ENCODE measurements around the gene TMSB10. TPM values are rescaled to one million over a fixed set of nuclear protein-coding genes. Genes with fewer than 3 reads are reported as not detected.
"Not testable (repeated sequence)": the region's sequence is repeated elsewhere in the genome, so short reads cannot be mapped to it uniquely, and the experiment has no call there.

TMSB10 gene
- total and polyA plus RNA-seq, 4 donors, result 225 to 518 (median 256) TPM

- WGBS, result 93% methylated on average over 7 of the region's 7 CpGs
- H3K9me3 ChIP-seq (ENCODE audit: control insufficient read depth in 4 of 4, low read length in 3 of 4), result no peaks in the 10 kb centered on the region
- DNase-seq (ENCODE audit: low spot score), result no peak
Measured at GRCh38 chr2:84874381-84875212, 30.9 kb upstream of the TMSB10 start.

GRCh38 chr2:84875213-84875560, 30.3 kb upstream of the TMSB10 start:
- no peak overlapping the region for H3K27ac ChIP-seq (ENCODE audit: low read depth in 1 of 2, low read length in 2 of 2)
- DNase-seq (ENCODE audit: low spot score), result no peak
- H3K9me3 ChIP-seq (ENCODE audit: control insufficient read depth in 4 of 4, low read length in 3 of 4), result no peaks in the 10 kb centered on the region
- WGBS, result 76% methylated on average over 4 of the region's 4 CpGs
- TF ChIP-seq SP1 (IDR thresholded peaks at IDR 0.05) (no peak), RAD21 (IDR thresholded peaks at IDR 0.05) (no peak), YY1 (IDR thresholded peaks at IDR 0.05) (no peak), HNF4A (conservative IDR thresholded peaks at IDR 0.05) (no peak), CTCF (IDR thresholded peaks at IDR 0.05; ENCODE audit: low read depth, low read length, missing input control) (no peak), ATF3 (IDR thresholded peaks at IDR 0.05) (no peak), FOXA2 (IDR thresholded peaks at IDR 0.05) (no peak), REST (IDR thresholded peaks at IDR 0.05) (no peak), TAF1 (conservative IDR thresholded peaks at IDR 0.05) (no peak), HNF4G (IDR thresholded peaks at IDR 0.05) (no peak), RXRA (IDR thresholded peaks at IDR 0.05) (no peak)
- H3K9ac ChIP-seq (ENCODE audit: low read depth in 1 of 2, low read length in 2 of 2), result no peak overlapping the region
- H3K27me3 ChIP-seq (ENCODE audit: control insufficient read depth in 4 of 4, insufficient read depth in 4 of 4, low read length in 3 of 4), result no peaks in the 10 kb centered on the region
- H3K4me1 ChIP-seq (ENCODE audit: control insufficient read depth in 4 of 4, insufficient read depth in 4 of 4, low read length in 3 of 4), result peaks cover 0 to 13% (median 8%) of the 10 kb centered on the region in 4 donors
- H3K36me3 ChIP-seq (ENCODE audit: control insufficient read depth in 4 of 4, insufficient read depth in 3 of 4, low read depth in 1 of 4, low read length in 3 of 4), result no peaks in the 10 kb centered on the region
- H3K4me3 ChIP-seq (ENCODE audit: low read depth in 1 of 3, low read length in 3 of 3), result no peak overlapping the region

More at GRCh38 chr2:84874381-84875212, 30.9 kb upstream of the TMSB10 start:
- H3K4me1 ChIP-seq (ENCODE audit: control insufficient read depth in 4 of 4, insufficient read depth in 4 of 4, low read length in 3 of 4), result peaks cover 0 to 8% (median 4%) of the 10 kb centered on the region in 4 donors
- no peak overlapping the region for H3K4me3 ChIP-seq (ENCODE audit: low read depth in 1 of 3, low read length in 3 of 3)
- no peaks in the 10 kb centered on the region for H3K27me3 ChIP-seq (ENCODE audit: control insufficient read depth in 4 of 4, insufficient read depth in 4 of 4, low read length in 3 of 4)
- no peak for TF ChIP-seq JUND (IDR thresholded peaks at IDR 0.05)
- TF ChIP-seq RAD21 (IDR thresholded peaks at IDR 0.05), result no peak
- TF ChIP-seq REST (IDR thresholded peaks at IDR 0.05), result no peak
- no peak for TF ChIP-seq RXRA (IDR thresholded peaks at IDR 0.05)
- TF ChIP-seq MAX (IDR thresholded peaks at IDR 0.05), result no peak
- no peak for TF ChIP-seq HNF4G (IDR thresholded peaks at IDR 0.05)
- TF ChIP-seq FOXA1 (IDR thresholded peaks at IDR 0.05), result no peak
- no peak for TF ChIP-seq EGR1 (IDR thresholded peaks at IDR 0.05; ENCODE audit: low read depth in 2 of 2)
- H3K36me3 ChIP-seq (ENCODE audit: control insufficient read depth in 4 of 4, insufficient read depth in 3 of 4, low read depth in 1 of 4, low read length in 3 of 4), result no peaks in the 10 kb centered on the region
- H3K27ac ChIP-seq (ENCODE audit: low read depth in 1 of 2, low read length in 2 of 2), result no peak overlapping the region
- H3K9ac ChIP-seq (ENCODE audit: low read depth in 1 of 2, low read length in 2 of 2), result no peak overlapping the region

- DNase-seq (ENCODE audit: low spot score); H3K9ac ChIP-seq (ENCODE audit: low read depth in 1 of 2, low read length in 2 of 2); H3K36me3 ChIP-seq (ENCODE audit: control insufficient read depth in 4 of 4, insufficient read depth in 3 of 4, low read depth in 1 of 4, low read length in 3 of 4); H3K27ac ChIP-seq (ENCODE audit: low read depth in 1 of 2, low read length in 2 of 2); H3K27me3 ChIP-seq (ENCODE audit: control insufficient read depth in 4 of 4, insufficient read depth in 4 of 4, low read length in 3 of 4); H3K4me3 ChIP-seq (ENCODE audit: low read depth in 1 of 3, low read length in 3 of 3); H3K9me3 ChIP-seq (ENCODE audit: control insufficient read depth in 4 of 4, low read length in 3 of 4): not testable (repeated sequence)
- 91% methylated on average over 1 of the region's 1 CpG for WGBS
- H3K4me1 ChIP-seq (ENCODE audit: control insufficient read depth in 4 of 4, insufficient read depth in 4 of 4, low read length in 3 of 4), result peaks cover 2 to 17% (median 12%) of the 10 kb centered on the region in 4 donors
Measured at GRCh38 chr2:84875619-84876018, 29.8 kb upstream of the TMSB10 start.

Measured in liver (tissue), 9 donors.